ENCODE results near the gene NBAS. TPM values are rescaled to one million over a fixed set of nuclear protein-coding genes. Genes with fewer than 3 reads are reported as not detected.

The NBAS gene
- total and polyA plus RNA-seq, 10 of the 15 experiments (the other 5 are each of a cell fraction or from before 2014, with no cell fraction given) = 4.3 to 32.7 (median 20.8) TPM

- FAIRE-seq (no peak), DNase-seq (ENCODE audit: low read depth, low spot score) (no peak), ATAC-seq (no peak)
- H3K9me3 ChIP-seq (replicated peaks; ENCODE audit: control insufficient read depth, insufficient read depth, low read length) = no peaks in the 10 kb centered on the region
- no peak for TF ChIP-seq POLR2A (IDR thresholded peaks at IDR 0.05; ENCODE audit: low read depth, low read length)
- TF ChIP-seq ZNF207 (IDR thresholded peaks at IDR 0.05; ENCODE audit: borderline replicate concordance) = no peak
- TF ChIP-seq LARP7 (IDR thresholded peaks at IDR 0.05) = no peak
- no peak for TF ChIP-seq RELB (IDR thresholded peaks at IDR 0.05; ENCODE audit: low read depth)
- TF ChIP-seq HDAC6 (IDR thresholded peaks at IDR 0.05; ENCODE audit: unreplicated experiment) = no peak
- no peak for TF ChIP-seq CREB1 (IDR thresholded peaks at IDR 0.05; ENCODE audit: low read depth)
- no peak for TF ChIP-seq IKZF2 (IDR thresholded peaks at IDR 0.05)
- TF ChIP-seq SREBF1 (IDR thresholded peaks at IDR 0.05; ENCODE audit: low read length) = no peak
- no peak for TF ChIP-seq SPI1 (IDR thresholded peaks at IDR 0.05; ENCODE audit: borderline replicate concordance, insufficient read depth, low read depth, low read length)
- no peak for TF ChIP-seq FOXM1 (IDR thresholded peaks at IDR 0.05; ENCODE audit: low read depth, low read length)
- TF ChIP-seq BCL3 (IDR thresholded peaks at IDR 0.05; ENCODE audit: borderline replicate concordance, insufficient read depth, low read depth, low read length, poor library complexity, severe bottlenecking) = no peak
- TF ChIP-seq POU2F2 (IDR thresholded peaks at IDR 0.05; ENCODE audit: borderline replicate concordance, low read depth, low read length) = no peak
- TF ChIP-seq ZZZ3 (IDR thresholded peaks at IDR 0.05; ENCODE audit: control insufficient read depth, insufficient read length, low read depth) = no peak
- WGBS (ENCODE audit: insufficient coverage, insufficient replicate concordance, low lambda C conversion rate, missing lambda C conversion rate) = 93% methylated on average over 8 of the region's 8 CpGs
- H3K4me2 ChIP-seq (ENCODE audit: control insufficient read depth, insufficient read depth) = no peak overlapping the region
- no peak overlapping the region for H3K27ac ChIP-seq (ENCODE audit: control insufficient read depth, insufficient read depth)
- peaks cover 0 to 7% of the 10 kb centered on the region in 2 experiments; a peak in 1 of 4 replicates for H3K36me3 ChIP-seq (ENCODE audit: control insufficient read depth in 2 of 2, insufficient read depth in 2 of 2, low read length in 1 of 2)
- no TSS peak for BruUV-seq (replicated peaks)
- POLR2A ChIA-PET = no interaction called here
- no peak overlapping the region for H3K9ac ChIP-seq (ENCODE audit: control insufficient read depth, insufficient read depth, low read length)
- H3K27me3 ChIP-seq (replicated peaks in 1 of 2; ENCODE audit: control insufficient read depth in 2 of 2, insufficient read depth in 2 of 2, low read length in 1 of 2) = no peaks in the 10 kb centered on the region
- RAD21 ChIA-PET (ENCODE audit: unreplicated experiment) = no interaction called here
- no peak overlapping the region for H2AFZ ChIP-seq (ENCODE audit: control insufficient read depth, low read depth, low read length)
- in situ Hi-C loops (cut with MboI) = no loop called here
- CTCF ChIA-PET = interaction anchor here (1.5 kb wide), 1 partner anchor 34 kb away, joined by 3 read pairs; no protein-coding TSS in a partner anchor
- intact Hi-C loops (cut with micrococcal nuclease; ENCODE audit: unreplicated experiment) = no loop called here
- SMC1A ChIA-PET (ENCODE audit: uncharacterized antibody, unreplicated experiment) = interaction anchor here (0.6 to 1.3 kb wide), 4 partner anchors 9 to 187 kb away, joined by 3 read pairs; no protein-coding TSS in a partner anchor
- no peaks in the 10 kb centered on the region for H3K4me1 ChIP-seq (ENCODE audit: control insufficient read depth, insufficient read depth, low read length)
- H4K20me1 ChIP-seq (ENCODE audit: control insufficient read depth, insufficient read depth) = no peaks in the 10 kb centered on the region
- no peaks in the 10 kb centered on the region for H3K79me2 ChIP-seq (ENCODE audit: control insufficient read depth, insufficient read depth, low read length)
- no peak overlapping the region for H3K4me3 ChIP-seq
Observed at GRCh38 chr2:15298770-15299169, 262.4 kb downstream of the NBAS start.

Data from GM12878 (cell line).